LNCAP (cell line): ENCODE measurements around the gene MROH9.

ENCODE experiments used
- TF ChIP-seq, protein P1 (sequence below): fragments of 450-650 bp; IDR thresholded peaks from 2 replicates; pipeline ENCODE4 v1.5.1; 2017; ENCODE audit warnings: mild to moderate bottlenecking

The MROH9 gene

DNA sequence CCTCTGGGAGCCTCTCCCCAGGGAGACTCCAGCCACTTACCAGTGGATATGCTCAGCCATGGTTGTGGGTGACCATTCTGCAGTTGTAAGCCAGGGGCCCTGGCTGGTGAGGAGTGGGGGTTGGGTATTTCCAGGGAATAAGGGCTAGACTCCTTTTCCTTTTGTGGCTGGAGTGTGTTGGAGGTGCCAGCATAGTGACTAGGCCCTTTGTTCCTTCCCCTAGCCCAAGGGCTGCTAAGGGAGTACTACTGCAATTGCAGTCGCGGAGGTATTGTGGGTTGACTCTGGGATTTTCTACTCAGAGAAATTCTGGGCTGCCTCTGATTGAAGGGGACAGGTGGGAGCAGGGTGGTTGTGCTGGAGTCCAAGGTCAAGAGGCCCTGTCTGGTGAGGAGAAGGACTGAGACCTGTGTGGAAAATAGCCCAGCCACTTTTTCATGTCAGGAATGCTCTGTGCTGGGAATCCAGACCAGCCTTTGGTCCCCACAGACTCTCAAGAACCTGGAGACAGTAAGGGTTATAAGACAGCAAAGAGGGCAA lies 43.1 kb downstream of the MROH9 start:
- TF ChIP-seq, protein P1, sequence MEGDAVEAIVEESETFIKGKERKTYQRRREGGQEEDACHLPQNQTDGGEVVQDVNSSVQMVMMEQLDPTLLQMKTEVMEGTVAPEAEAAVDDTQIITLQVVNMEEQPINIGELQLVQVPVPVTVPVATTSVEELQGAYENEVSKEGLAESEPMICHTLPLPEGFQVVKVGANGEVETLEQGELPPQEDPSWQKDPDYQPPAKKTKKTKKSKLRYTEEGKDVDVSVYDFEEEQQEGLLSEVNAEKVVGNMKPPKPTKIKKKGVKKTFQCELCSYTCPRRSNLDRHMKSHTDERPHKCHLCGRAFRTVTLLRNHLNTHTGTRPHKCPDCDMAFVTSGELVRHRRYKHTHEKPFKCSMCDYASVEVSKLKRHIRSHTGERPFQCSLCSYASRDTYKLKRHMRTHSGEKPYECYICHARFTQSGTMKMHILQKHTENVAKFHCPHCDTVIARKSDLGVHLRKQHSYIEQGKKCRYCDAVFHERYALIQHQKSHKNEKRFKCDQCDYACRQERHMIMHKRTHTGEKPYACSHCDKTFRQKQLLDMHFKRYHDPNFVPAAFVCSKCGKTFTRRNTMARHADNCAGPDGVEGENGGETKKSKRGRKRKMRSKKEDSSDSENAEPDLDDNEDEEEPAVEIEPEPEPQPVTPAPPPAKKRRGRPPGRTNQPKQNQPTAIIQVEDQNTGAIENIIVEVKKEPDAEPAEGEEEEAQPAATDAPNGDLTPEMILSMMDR: no peak

DNA sequence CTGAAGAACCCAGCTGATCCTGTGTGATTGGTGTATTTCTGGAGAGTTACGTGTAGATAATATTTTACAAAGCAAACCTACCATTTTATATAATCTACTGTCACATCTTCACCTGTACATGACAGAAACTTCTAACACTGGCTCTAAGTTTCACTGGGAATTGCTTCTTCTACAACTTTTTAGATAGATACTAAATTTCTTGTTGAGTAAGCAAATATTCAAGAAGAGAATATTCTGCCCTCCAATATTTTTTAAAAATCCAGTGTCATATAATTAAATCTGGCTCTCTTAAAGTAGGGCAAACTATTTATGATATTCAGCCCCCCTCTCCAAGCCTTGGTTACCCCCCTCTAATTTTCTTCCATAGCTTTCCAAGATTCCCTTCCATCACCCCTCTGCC lies 50.1 kb downstream of the MROH9 start:
- TF ChIP-seq, protein P1: no peak

- TF ChIP-seq, protein P1: no peak
Measured at GRCh38 chr1:170986901-170987300, 51.6 kb downstream of the MROH9 start.

- TF ChIP-seq, protein P1: no peak
Measured at GRCh38 chr1:170987424-170987823, 52.1 kb downstream of the MROH9 start.

DNA sequence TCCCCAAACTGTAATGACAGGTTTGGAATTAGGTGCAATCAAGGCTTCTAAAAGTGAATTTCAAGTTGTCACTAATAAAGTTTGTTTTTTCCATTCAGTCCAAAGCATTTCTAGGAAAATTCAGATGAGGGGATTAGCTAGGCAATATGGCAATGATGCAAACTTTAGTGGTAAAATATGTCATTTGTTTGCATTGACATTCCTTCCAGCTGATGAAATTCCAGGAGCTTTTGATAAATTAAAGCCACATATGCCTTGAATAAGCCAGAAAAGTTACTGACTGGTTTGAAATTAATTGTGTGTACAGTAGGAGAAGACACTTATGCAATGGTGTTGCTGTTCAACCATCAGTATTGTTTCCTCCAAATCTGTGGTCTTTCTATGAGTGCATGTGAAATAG lies 57.8 kb downstream of the MROH9 start:
- TF ChIP-seq, protein P1: no peak

GRCh38 chr1:170993717-170994116 lies 58.4 kb downstream of the MROH9 start:
- TF ChIP-seq, protein P1: no peak

GRCh38 chr1:171014880-171015279 lies 79.5 kb downstream of the MROH9 start:
- TF ChIP-seq, protein P1: no peak

GRCh38 chr1:171017426-171017825 lies 82.1 kb downstream of the MROH9 start:
- TF ChIP-seq, protein P1: no peak
